Endothelial cell of umbilical vein (primary cell): Measurements from ENCODE around the gene FXYD3. TPM values are rescaled to one million over a fixed set of nuclear protein-coding genes. Genes with fewer than 3 reads are reported as not detected.
A peak's percentile ranks its signal among the peaks of the same experiment; 100 is the strongest.

ENCODE experiments used
- BruUV-seq: library from RNA; stranded (reverse); fragments of 400-500 nt; replicated peaks from 2 replicates; lab custom pipeline; 2021; lab: Mats Ljungman, UMichigan
- CTCF ChIA-PET: fragments of 300-600, 350-600 bp; sonication (Branson Sonifier 250); formaldehyde crosslinking; loops from one replicate; lab custom pipeline; 2021; ENCODE audit warnings: antibody characterized with exemption, inconsistent platforms; lab: Charles Lee
- POLR2A ChIA-PET: fragments of 300-600, 350-600 bp; sonication (Branson Sonifier 250); formaldehyde crosslinking; loops from one replicate; lab custom pipeline; 2021; ENCODE audit warnings: antibody characterized with exemption, inconsistent platforms; lab: Charles Lee
- DNase-seq: peaks from one replicate; pipeline ENCODE4 v3.0.0-alpha.2; 2011; ENCODE audit warnings: low read depth, low spot score
- FAIRE-seq: peaks from 2 replicates; lab custom pipeline; 2011; peaks lifted over from hg19 to GRCh38; lab: Jason Lieb, UNC
- H2AFZ ChIP-seq: 2 replicates; pipeline ENCODE4 v1.6.0; 2012; ENCODE audit warnings: low read depth, low read length, control low read depth, inconsistent platforms
- H3K27ac ChIP-seq: 2 replicates; pipeline ENCODE4 v1.5.1; 2011; ENCODE audit warnings: low read depth, mild to moderate bottlenecking, control low read depth, low read length, moderate library complexity; ENCODE audit not compliant: insufficient read depth
- H3K27me3 ChIP-seq, 2 experiments: 2 replicates each; pipeline versions ENCODE4 v1.6.0 to v1.6.1; 2011; ENCODE audit warnings: low read length in 2 of 2, mixed read lengths in 1 of 2; ENCODE audit not compliant: control insufficient read depth in 2 of 2, insufficient read depth in 2 of 2
- H3K36me3 ChIP-seq, 2 experiments: 2 replicates in 1 of 2; 3 replicates in 1 of 2; pipeline ENCODE4 v1.5.1; 2011; ENCODE audit warnings: low read length in 2 of 2, mild to moderate bottlenecking in 1 of 2, moderate library complexity in 1 of 2; ENCODE audit not compliant: control insufficient read depth in 2 of 2, insufficient read depth in 2 of 2; ENCODE audit errors: extremely low read depth in 1 of 2
- H3K4me1 ChIP-seq: 3 replicates; pipeline ENCODE4 v1.5.1; 2011; ENCODE audit warnings: mild to moderate bottlenecking, low read length; ENCODE audit not compliant: control insufficient read depth, insufficient read depth; ENCODE audit errors: extremely low read depth
- H3K4me2 ChIP-seq: 2 replicates; pipeline ENCODE4 v1.6.1; 2011; ENCODE audit warnings: low read length, control low read depth, mixed read lengths; ENCODE audit not compliant: insufficient read depth
- H3K4me3 ChIP-seq, 3 experiments: fragments of 200-600 bp in 1 of 3; sonication (generic), shearing (Covaris generic) in 1 of 3; replicated peaks in 1 of 3; 2 replicates each; pipeline ENCODE4 v1.5.1; 2011 to 2016; ENCODE audit warnings: control low read depth in 3 of 3, low read length in 3 of 3, mild to moderate bottlenecking in 2 of 3, inconsistent platforms in 1 of 3, low read depth in 1 of 3, moderate library complexity in 1 of 3; ENCODE audit not compliant: insufficient read depth in 1 of 3
- H3K79me2 ChIP-seq: 2 replicates; pipeline ENCODE4 v1.6.0; 2012; ENCODE audit warnings: low read length, inconsistent platforms; ENCODE audit not compliant: control insufficient read depth, insufficient read depth
- H3K9ac ChIP-seq: replicated peaks from 2 replicates; pipeline ENCODE3; 2011; ENCODE audit warnings: low read length, control low read depth; ENCODE audit not compliant: insufficient read depth; ENCODE audit errors: extremely low read depth
- H3K9me1 ChIP-seq: replicated peaks from 3 replicates; pipeline ENCODE4 v1.6.0; 2011; ENCODE audit warnings: mild to moderate bottlenecking, low read length; ENCODE audit not compliant: control insufficient read depth, insufficient read depth; ENCODE audit errors: extremely low read depth
- H3K9me3 ChIP-seq: replicated peaks from 2 replicates; pipeline ENCODE4 v1.5.1; 2012; ENCODE audit warnings: low read length, inconsistent platforms; ENCODE audit not compliant: control insufficient read depth, insufficient read depth
- H4K20me1 ChIP-seq: replicated peaks from 2 replicates; pipeline ENCODE3; 2011; ENCODE audit warnings: mild to moderate bottlenecking, low read length; ENCODE audit not compliant: control insufficient read depth, insufficient read depth; ENCODE audit errors: extremely low read depth
- POLR2A ChIP-seq: IDR thresholded peaks from 2 replicates; pipeline ENCODE4 v1.6.1; 2012; ENCODE audit warnings: low read depth, mild to moderate bottlenecking, control low read depth, low read length
- dilution Hi-C: fragments of 300-500 bp; cut with MboI; formaldehyde crosslinking; loops from one replicate; pipeline ENCODE4 v1.15.0; 2019; ENCODE audit warnings: low sequenced_read_pairs; ENCODE audit not compliant: extremely low pct_ligation_motif_present
- intact Hi-C: fragments of 100-400 bp; cut with micrococcal nuclease; formaldehyde crosslinking; loops from one replicate; pipeline ENCODE4 v1.10.0; 2022
- polyA plus RNA-seq, 4 experiments: library from polyadenylated mRNA; depleted of rRNA in 3 of 4; stranded (reverse) in 3 of 4; unstranded in 1 of 4; fragments of >200 nt; gene quantifications; 2 replicates each; pipeline versions ENCODE4 v1.2.1 to v1.2.3, GENCODE V29; 2011 to 2012; ENCODE audit warnings: missing spikeins in 1 of 4
- total RNA-seq: library from RNA; stranded (reverse); gene quantifications from 2 replicates; pipeline ENCODE4 v1.2.3, GENCODE V29; 2021
- TF ChIP-seq, protein P1 (sequence below), 2 donors: IDR thresholded peaks; 1 replicate in 1 of 2; 2 replicates in 1 of 2; pipeline ENCODE4 v1.5.1; 2011; ENCODE audit warnings: low read length in 2 of 2, mild to moderate bottlenecking in 2 of 2, moderate library complexity in 2 of 2, control low read depth in 1 of 2, inconsistent platforms in 1 of 2, low read depth in 1 of 2; ENCODE audit not compliant: insufficient read depth in 1 of 2; ENCODE audit errors: extremely low read depth in 1 of 2

FXYD3 gene
- total and polyA plus RNA-seq, 2 donors (not counting 3 experiments of a cell fraction or from before 2014, with no cell fraction given), result not detected

DNA sequence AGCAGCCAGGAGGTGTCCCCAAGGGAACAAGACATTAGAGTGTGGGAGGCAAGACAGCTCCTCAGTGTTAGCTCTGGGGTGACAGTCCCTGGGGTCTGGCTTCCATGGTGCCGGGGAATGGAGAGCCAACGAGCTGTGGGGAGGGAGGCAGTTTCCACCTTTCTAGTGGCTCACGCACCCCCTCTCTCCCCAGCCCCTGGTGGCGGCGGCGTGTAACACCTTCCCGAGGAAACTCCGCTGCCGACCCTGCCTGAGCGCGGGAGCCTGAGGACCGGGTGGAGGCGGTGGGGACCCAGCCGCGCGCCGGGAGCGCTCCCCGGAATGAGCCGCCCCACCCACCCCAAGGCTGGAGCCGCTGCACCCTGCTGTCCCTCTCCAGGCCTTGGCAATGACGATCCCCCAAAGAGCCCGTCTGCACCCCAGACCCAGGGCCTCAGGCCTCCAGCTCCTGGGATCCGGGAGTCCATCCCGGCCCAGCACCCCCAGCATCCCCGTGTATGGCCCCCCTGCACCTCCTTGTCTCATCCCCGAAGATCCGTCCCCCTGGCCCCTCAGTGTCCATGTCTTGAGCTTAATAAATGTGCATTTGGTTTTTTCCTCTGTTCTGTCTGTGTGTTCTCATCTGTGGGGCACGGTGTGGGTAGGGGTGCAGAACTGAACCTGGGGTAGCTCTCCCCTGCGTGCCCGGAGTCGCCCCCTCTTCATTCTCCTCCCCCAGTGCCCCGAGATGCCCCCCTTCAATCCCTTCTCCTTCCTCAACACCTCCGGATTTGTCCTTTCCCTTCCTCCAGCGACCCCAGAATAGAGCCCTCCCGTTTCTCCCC is 38.3 kb downstream of the FXYD3 start:
- H3K9ac ChIP-seq, result peak overlapping the region; percentile 92
- CTCF ChIA-PET, result interaction anchor here (0.6 to 4.6 kb wide), 13 partner anchors 8 to 191 kb away, joined by 3 to 73 read pairs (median 4); partner anchors contain the start of genes FXYD7 and LGI4
- dilution Hi-C loops (no loop called here), intact Hi-C loops (loop anchor here (1.0 to 2.0 kb wide), 2 partner anchors 13 to 59 kb away; no protein-coding TSS in a partner anchor)
- no peaks in the 10 kb centered on the region for H3K27me3 ChIP-seq
- TF ChIP-seq, protein P1, sequence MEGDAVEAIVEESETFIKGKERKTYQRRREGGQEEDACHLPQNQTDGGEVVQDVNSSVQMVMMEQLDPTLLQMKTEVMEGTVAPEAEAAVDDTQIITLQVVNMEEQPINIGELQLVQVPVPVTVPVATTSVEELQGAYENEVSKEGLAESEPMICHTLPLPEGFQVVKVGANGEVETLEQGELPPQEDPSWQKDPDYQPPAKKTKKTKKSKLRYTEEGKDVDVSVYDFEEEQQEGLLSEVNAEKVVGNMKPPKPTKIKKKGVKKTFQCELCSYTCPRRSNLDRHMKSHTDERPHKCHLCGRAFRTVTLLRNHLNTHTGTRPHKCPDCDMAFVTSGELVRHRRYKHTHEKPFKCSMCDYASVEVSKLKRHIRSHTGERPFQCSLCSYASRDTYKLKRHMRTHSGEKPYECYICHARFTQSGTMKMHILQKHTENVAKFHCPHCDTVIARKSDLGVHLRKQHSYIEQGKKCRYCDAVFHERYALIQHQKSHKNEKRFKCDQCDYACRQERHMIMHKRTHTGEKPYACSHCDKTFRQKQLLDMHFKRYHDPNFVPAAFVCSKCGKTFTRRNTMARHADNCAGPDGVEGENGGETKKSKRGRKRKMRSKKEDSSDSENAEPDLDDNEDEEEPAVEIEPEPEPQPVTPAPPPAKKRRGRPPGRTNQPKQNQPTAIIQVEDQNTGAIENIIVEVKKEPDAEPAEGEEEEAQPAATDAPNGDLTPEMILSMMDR (IDR thresholded peaks at IDR 0.05; ENCODE audit: extremely low read depth in 1 of 2, insufficient read depth in 1 of 2, low read depth in 1 of 2, low read length in 2 of 2), result peak; percentile 55 to 86
- no peak for TF ChIP-seq POLR2A
- no peaks in the 10 kb centered on the region for H4K20me1 ChIP-seq
- BruUV-seq, result no TSS peak
- peaks cover 20% of the 10 kb centered on the region for H3K4me1 ChIP-seq
- H3K9me1 ChIP-seq, result no peaks in the 10 kb centered on the region
- DNase-seq, result peak; percentile 47
- POLR2A ChIA-PET, result interaction anchor here (0.6 kb wide), 1 partner anchor 18 kb away, joined by 4 read pairs; no protein-coding TSS in a partner anchor
- H3K4me3 ChIP-seq, result peak overlapping the region; percentile 24 to 98 (median 78)
- peak overlapping the region; percentile 27 for H3K4me2 ChIP-seq
- peaks cover 31% of the 10 kb centered on the region for H3K79me2 ChIP-seq
- H3K9me3 ChIP-seq, result no peaks in the 10 kb centered on the region
- H3K27ac ChIP-seq, result peak overlapping the region; percentile 95
- peaks cover 10 to 13% of the 10 kb centered on the region in 2 experiments for H3K36me3 ChIP-seq
- H2AFZ ChIP-seq, result peak overlapping the region; percentile 58
- peak; percentile 80 for FAIRE-seq
